ENCODE data around the gene NRIP1. TPM values are rescaled to one million over a fixed set of nuclear protein-coding genes. Genes with fewer than 3 reads are reported as not detected.

Gene NRIP1
- polyA plus RNA-seq, 3 donors = 6.0 to 22.8 (median 7.2) TPM

GRCh38 chr21:15022608-15023261 is 42.1 kb downstream of the NRIP1 start:
- WGBS, 3 donors = 81 to 90% (median 84%) methylated on average over 6 of the region's 6 CpGs
- no peak overlapping the region for H3K27ac ChIP-seq (ENCODE audit: low read depth, low read length)

- no peak overlapping the region for H3K27ac ChIP-seq (ENCODE audit: low read depth, low read length)
Measured at GRCh38 chr21:15020797-15021196, 44.0 kb downstream of the NRIP1 start.

- WGBS, 3 donors = 88 to 93% (median 91%) methylated on average over 2 of the region's 2 CpGs
- no peak overlapping the region for H3K27ac ChIP-seq (ENCODE audit: low read depth, low read length)
Measured at GRCh38 chr21:15018382-15018781, 46.4 kb downstream of the NRIP1 start.

GRCh38 chr21:15015622-15016471 is 49.0 kb downstream of the NRIP1 start:
- WGBS, 3 donors = 80 to 88% (median 87%) methylated on average over 5 of the region's 5 CpGs
- H3K27ac ChIP-seq (ENCODE audit: low read depth, low read length) = no peak overlapping the region

GRCh38 chr21:15014221-15014620 is 50.6 kb downstream of the NRIP1 start:
- H3K27ac ChIP-seq (ENCODE audit: low read depth, low read length) = no peak overlapping the region
- WGBS, 3 donors = 80 to 92% (median 81%) methylated on average over 2 of the region's 2 CpGs

- no peak overlapping the region for H3K27ac ChIP-seq (ENCODE audit: low read depth, low read length)
- 70 to 80% (median 79%) methylated on average over 2 of the region's 2 CpGs for WGBS, 3 donors
Measured at GRCh38 chr21:15011967-15012366, 52.8 kb downstream of the NRIP1 start.

GRCh38 chr21:15010645-15011044 is 54.2 kb downstream of the NRIP1 start:
- 74 to 84% (median 83%) methylated on average over 4 of the region's 4 CpGs for whole genome bisulfite sequencing, 3 donors
- H3K27ac ChIP-seq (ENCODE audit: low read depth, low read length) = no peak overlapping the region

- H3K27ac ChIP-seq (ENCODE audit: low read depth, low read length) = no peak overlapping the region
- 76 to 85% (median 84%) methylated on average over 3 of the region's 3 CpGs for WGBS, 3 donors
Measured at GRCh38 chr21:15009837-15010363, 54.9 kb downstream of the NRIP1 start.

GRCh38 chr21:15007716-15008296 is 57.0 kb downstream of the NRIP1 start:
- 96 to 98% (median 97%) methylated on average over 11 of the region's 11 CpGs for WGBS, 3 donors

GRCh38 chr21:15006594-15007230 is 58.1 kb downstream of the NRIP1 start:
- 34 to 77% (median 74%) methylated on average over 2 of the region's 2 CpGs for WGBS, 3 donors
- no peak overlapping the region for H3K27ac ChIP-seq (ENCODE audit: low read depth, low read length)

More at GRCh38 chr21:15007716-15008296, 57.0 kb downstream of the NRIP1 start:
- no peak overlapping the region for H3K27ac ChIP-seq (ENCODE audit: low read depth, low read length)

- no peak overlapping the region for H3K27ac ChIP-seq (ENCODE audit: low read depth, low read length)
- WGBS, 3 donors = 18 to 31% (median 29%) methylated on average over 6 of the region's 6 CpGs
Measured at GRCh38 chr21:15005391-15005790, 59.4 kb downstream of the NRIP1 start.

- H3K27ac ChIP-seq (ENCODE audit: low read depth, low read length) = no peak overlapping the region
- 33 to 61% (median 49%) methylated on average over 2 of the region's 2 CpGs for WGBS, 3 donors
Measured at GRCh38 chr21:15004721-15005370, 60.0 kb downstream of the NRIP1 start.

GRCh38 chr21:15003463-15004135 is 61.2 kb downstream of the NRIP1 start:
- 69 to 79% (median 78%) methylated on average over 6 of the region's 6 CpGs for WGBS, 3 donors
- H3K27ac ChIP-seq (ENCODE audit: low read depth, low read length) = no peak overlapping the region

- no peak overlapping the region for H3K27ac ChIP-seq (ENCODE audit: low read depth, low read length)
- 52 to 80% (median 80%) methylated on average over 15 of the region's 15 CpGs for WGBS, 3 donors
Measured at GRCh38 chr21:15001857-15002606, 62.8 kb downstream of the NRIP1 start.

GRCh38 chr21:15001113-15001512 is 63.7 kb downstream of the NRIP1 start:
- 39 to 49% (median 45%) methylated on average over 2 of the region's 2 CpGs for WGBS, 3 donors
- H3K27ac ChIP-seq (ENCODE audit: low read depth, low read length) = no peak overlapping the region

- H3K27ac ChIP-seq (ENCODE audit: low read depth, low read length) = no peak overlapping the region
- WGBS, 3 donors = 80 to 90% (median 82%) methylated on average over 1 of the region's 1 CpG
Measured at GRCh38 chr21:15000081-15000480, 64.7 kb downstream of the NRIP1 start.

- H3K27ac ChIP-seq (ENCODE audit: low read depth, low read length) = no peak overlapping the region
- 92 to 98% (median 94%) methylated on average over 4 of the region's 4 CpGs for WGBS, 3 donors
Measured at GRCh38 chr21:14998784-14999183, 66.0 kb downstream of the NRIP1 start.

Data from adipose tissue (tissue), 3 donors.